AG09309 (cell line): ENCODE measurements around the gene GNA15.
"Not testable (repeated sequence)": the region's sequence is repeated elsewhere in the genome, so short reads cannot be mapped to it uniquely, and the experiment has no call there.

Experiments used
- DNase-seq: peaks from one replicate; pipeline ENCODE4 v3.0.0-alpha.2; 2010; ENCODE audit warnings: low read depth
- H3K4me3 ChIP-seq: 2 replicates; pipeline ENCODE4 v1.5.1; 2011; ENCODE audit warnings: mild to moderate bottlenecking, low read depth, low read length, moderate library complexity; ENCODE audit not compliant: control insufficient read depth
- TF ChIP-seq, protein P1 (sequence below): IDR thresholded peaks from 2 replicates; pipeline ENCODE4 v1.5.1; 2011; ENCODE audit warnings: mild to moderate bottlenecking, low read depth, low read length, inconsistent platforms; ENCODE audit not compliant: insufficient read depth, control insufficient read depth; ENCODE audit errors: missing control alignments

The GNA15 gene

DNA sequence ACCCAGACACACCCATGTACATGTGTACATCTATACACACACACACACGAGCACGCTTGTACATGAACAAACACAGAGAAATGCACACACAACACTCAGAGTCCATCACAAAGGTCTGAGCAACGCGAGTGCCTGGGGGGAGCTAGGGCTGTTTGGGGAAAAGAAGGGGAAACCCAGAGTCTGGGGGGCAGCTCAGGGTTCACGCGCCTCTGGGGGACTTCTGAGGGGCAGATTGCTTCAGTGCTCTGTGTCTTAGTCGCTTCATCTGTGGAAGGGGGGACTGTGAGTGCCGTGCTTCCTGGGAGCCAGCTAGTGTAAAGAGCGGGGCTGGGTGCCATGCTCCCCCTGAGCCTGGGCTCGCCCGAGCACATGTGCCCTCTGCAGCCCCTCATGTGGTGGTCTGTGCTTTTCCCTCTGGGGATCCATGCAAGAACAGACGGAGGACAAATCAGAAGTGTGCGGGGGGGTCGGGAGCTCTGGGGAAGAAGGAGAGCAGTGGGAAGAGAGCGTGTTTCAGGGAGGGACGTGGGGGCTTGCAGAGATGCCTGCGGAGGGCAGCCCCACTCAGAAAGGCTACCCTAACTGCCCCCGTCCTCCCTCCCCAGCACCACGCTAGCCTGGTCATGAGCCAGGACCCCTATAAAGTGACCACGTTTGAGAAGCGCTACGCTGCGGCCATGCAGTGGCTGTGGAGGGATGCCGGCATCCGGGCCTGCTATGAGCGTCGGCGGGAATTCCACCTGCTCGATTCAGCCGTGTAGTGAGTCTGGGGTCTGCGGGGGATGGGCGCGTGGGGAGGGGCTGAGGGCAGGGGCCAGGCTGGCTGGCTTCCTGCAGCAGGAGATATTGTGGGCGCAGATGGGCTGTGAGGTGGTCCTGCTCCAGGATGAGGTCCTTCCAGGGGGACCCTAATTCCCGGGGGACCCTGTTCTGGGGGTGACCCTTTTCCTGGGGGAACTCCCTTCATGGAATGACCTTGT, 14.0 kb downstream of the GNA15 start:
- H3K4me3 ChIP-seq = no peak overlapping the region
- TF ChIP-seq, protein P1, sequence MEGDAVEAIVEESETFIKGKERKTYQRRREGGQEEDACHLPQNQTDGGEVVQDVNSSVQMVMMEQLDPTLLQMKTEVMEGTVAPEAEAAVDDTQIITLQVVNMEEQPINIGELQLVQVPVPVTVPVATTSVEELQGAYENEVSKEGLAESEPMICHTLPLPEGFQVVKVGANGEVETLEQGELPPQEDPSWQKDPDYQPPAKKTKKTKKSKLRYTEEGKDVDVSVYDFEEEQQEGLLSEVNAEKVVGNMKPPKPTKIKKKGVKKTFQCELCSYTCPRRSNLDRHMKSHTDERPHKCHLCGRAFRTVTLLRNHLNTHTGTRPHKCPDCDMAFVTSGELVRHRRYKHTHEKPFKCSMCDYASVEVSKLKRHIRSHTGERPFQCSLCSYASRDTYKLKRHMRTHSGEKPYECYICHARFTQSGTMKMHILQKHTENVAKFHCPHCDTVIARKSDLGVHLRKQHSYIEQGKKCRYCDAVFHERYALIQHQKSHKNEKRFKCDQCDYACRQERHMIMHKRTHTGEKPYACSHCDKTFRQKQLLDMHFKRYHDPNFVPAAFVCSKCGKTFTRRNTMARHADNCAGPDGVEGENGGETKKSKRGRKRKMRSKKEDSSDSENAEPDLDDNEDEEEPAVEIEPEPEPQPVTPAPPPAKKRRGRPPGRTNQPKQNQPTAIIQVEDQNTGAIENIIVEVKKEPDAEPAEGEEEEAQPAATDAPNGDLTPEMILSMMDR = no peak
- no peak for DNase-seq

DNA sequence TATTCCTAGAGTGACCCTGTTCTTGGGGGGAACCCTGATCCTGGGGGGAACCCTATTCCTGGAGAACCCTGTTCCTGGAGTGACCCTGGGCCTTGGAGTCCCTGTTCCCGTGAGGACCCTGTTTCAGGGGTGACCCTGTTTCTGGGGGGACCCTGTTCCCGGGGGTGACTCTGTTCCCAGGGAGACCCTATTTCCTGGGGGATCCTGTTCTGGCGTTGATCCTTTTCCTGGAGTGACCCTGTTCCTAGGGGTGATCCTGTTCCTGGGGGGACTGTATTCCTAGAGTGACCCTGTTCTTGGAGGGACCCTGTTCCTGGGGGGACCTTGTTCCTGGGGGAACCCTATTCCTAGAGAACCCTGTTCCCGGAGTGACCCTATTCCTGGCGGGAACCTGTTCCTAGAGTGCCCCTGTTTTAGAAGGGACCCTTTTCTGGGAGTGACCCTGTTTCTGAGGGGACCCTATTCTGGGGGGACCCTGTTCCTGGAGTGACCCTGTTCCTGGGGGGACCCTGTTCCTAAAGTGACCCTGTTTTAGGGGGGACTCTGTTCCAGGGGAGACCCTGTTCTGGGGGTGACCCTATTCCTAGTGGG, 15.0 kb downstream of the GNA15 start:
- TF ChIP-seq, protein P1 = no peak
- H3K4me3 ChIP-seq = no peak overlapping the region
- DNase-seq = no peak

DNA sequence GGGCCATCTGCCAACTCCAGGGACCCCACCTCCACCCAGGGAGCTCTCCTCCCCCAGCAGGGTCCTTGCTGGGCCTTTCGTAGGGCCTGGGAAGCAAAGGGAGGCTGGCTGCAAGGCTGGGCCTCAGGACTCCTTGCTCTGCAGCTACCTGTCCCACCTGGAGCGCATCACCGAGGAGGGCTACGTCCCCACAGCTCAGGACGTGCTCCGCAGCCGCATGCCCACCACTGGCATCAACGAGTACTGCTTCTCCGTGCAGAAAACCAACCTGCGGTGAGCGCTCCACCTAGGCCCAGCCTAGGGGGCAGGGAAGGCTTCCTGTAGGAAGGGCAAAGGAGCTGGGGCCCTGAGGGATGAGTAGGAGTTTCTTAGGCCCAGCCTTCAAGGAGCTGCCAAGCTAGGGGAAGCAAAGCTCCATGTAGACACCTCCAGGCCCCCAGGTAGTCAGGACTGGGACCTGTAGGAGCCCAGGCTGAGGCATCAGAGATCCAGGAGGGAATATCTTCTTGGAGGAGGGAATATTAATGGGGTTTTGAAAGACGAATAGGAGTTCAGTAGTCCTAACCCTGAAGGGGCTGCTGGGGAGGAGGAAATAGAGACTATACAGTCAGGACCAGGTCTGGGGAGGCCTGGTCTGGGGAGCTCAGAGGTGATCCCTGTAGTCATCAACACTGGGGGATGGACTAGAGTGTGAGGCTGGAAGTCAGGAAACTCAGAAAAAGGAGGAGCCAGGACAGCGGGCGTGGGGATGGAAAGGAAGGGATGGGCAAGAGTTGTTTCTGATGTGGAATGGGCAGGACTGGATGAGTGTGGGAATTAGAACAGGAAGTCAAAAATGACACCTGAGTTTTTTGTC, 16.0 kb downstream of the GNA15 start:
- DNase-seq = no peak
- no peak overlapping the region for H3K4me3 ChIP-seq
- TF ChIP-seq, protein P1 = no peak

DNA sequence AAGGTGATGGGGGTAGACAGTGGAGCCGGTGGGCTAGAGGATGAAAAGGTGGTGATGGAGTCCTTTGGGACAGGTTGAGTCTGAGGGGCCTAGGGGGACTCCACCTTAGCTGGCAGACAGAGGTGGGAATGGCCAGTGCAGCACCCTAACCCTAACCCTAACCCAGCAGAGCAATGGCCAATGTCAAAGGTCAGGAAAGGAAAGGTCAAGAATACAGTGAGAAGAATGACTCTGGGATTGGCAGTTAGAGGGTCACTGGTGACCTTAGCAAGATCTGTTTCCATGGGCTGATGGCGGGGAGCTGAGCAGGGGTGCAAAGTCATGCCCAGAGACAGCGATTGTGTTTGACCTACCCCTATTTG, 16.6 kb downstream of the GNA15 start:
- H3K4me3 ChIP-seq = no peak overlapping the region
- no peak for DNase-seq
- TF ChIP-seq, protein P1 = no peak

DNA sequence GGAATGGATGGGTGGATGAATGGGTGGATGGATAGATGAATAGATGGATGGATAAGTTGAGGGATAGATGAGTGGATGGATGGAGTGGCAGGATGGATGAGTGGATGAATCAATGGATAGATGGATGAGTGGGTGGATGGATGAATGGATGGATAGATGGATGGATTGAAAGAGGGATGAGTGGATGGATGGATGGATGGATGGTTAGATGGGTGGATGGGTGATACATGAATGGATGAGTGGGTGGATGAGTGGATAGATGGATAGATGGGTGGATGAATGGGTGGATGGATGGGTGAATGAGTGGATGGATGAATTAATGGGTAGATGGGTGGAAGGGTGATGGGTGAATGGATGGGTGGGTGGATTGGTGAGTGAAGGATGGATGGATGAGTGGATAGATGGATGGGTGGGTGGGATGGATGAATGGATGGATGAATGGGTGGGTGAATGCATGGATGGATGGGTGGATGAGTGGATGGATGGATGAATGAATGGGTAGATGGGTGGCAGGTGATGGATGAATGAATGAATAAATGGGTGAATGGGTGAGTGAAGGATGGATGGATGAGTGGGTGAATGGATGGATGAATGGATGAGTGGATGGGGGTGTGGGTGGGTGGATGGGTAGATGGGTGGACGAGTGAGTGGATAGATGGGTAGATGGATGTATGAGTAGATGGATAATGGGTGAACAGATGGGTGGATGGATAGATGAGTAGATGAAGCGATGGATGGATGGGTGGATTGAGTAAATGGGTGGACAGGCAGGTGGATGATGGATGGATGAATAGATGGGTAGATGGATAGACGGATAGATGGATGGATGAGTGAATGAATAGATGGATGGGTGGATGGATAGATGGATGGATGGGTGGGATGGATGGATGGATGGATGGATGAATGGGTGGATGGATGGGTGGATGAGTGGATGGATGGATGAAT, 17.7 kb downstream of the GNA15 start:
- DNase-seq = no peak
- H3K4me3 ChIP-seq = no peak overlapping the region
- TF ChIP-seq, protein P1 = no peak

DNA sequence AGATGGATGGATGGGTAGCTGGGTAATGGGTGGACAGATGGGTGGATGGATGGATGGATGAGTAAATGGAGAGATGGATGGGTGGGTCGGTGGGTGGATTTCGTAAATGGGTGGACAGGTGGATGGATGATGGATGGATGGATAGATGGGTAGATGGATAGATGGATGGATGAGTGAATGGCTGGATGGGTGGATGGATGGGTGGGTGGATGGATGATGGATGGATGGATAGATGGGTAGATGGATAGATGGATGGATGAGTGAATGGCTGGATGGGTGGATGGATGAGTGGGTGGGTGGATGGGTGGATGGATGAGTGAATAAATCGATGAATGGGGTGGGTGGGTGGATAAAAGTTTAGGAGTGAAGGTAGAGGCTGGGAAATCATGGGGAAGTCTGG, 18.6 kb downstream of the GNA15 start:
- H3K4me3 ChIP-seq, DNase-seq: not testable (repeated sequence)
